Gastroesophageal sphincter (tissue), 3 donors: ENCODE results near the gene RAD9A.

Experiments used
- EP300 ChIP-seq: sonication (generic); formaldehyde crosslinking; IDR thresholded peaks from one replicate; pipeline ENCODE4 v1.6.1; 2017; ENCODE audit warnings: antibody characterized with exemption, mild to moderate bottlenecking
- POLR2A ChIP-seq, 2 donors: fragments of 450-650 bp; IDR thresholded peaks; one replicate each; pipeline ENCODE4 v1.6.1; 2017; ENCODE audit warnings: antibody characterized with exemption in 2 of 2, mild to moderate bottlenecking in 2 of 2, moderate library complexity in 1 of 2
- POLR2AphosphoS5 ChIP-seq: sonication (generic); formaldehyde crosslinking; IDR thresholded peaks from one replicate; pipeline ENCODE4 v1.6.1; 2017; ENCODE audit warnings: antibody characterized with exemption
- TF ChIP-seq, protein P1 (sequence below), 4 experiments: fragments of 200-600 bp in 2 of 4; fragments of 450-650 bp in 2 of 4; sonication (generic) in 1 of 4; IDR thresholded peaks; one replicate each; pipeline ENCODE4 v1.5.1; 2017 to 2019; ENCODE audit warnings: antibody characterized with exemption in 4 of 4, mild to moderate bottlenecking in 2 of 4, moderate library complexity in 2 of 4

DNA sequence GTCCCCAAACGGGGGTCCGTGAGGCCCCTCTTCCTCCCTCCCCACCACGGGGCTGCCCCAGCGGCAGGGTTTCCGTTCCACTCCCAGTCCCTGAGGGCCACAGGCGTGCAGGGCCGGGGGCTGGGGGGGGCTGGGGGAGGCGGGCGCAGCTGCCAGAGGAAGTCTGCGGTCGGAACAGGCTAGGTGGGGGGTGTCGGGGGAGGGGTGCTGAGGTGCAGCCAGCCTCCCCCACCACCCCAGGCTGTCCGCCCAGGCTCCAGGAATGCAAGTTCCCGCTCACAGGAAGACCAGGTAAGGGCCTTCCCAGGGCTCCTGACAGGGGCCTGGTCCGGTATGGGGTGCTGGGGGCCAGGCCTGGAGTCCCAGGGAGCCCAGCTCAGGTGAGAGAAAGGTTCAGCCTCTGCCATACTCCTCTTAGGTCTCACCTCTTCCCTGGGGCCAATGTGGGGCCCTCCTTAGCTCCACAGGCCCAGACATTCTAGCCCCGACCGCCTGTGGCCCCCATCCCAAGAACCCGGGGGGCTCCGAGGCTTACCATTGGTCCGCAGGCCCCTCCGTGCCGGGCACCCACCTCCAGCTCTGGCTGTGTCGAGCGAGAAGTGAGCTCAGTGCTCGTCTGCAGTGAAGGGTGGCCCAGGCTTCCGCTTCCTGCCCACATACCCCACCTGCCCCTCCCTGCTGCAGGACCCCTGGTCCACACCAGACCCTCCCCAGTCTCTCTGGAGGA, 45.5 kb downstream of the RAD9A start, which contains the start of gene PTPRCAP:
- TF ChIP-seq, protein P1, sequence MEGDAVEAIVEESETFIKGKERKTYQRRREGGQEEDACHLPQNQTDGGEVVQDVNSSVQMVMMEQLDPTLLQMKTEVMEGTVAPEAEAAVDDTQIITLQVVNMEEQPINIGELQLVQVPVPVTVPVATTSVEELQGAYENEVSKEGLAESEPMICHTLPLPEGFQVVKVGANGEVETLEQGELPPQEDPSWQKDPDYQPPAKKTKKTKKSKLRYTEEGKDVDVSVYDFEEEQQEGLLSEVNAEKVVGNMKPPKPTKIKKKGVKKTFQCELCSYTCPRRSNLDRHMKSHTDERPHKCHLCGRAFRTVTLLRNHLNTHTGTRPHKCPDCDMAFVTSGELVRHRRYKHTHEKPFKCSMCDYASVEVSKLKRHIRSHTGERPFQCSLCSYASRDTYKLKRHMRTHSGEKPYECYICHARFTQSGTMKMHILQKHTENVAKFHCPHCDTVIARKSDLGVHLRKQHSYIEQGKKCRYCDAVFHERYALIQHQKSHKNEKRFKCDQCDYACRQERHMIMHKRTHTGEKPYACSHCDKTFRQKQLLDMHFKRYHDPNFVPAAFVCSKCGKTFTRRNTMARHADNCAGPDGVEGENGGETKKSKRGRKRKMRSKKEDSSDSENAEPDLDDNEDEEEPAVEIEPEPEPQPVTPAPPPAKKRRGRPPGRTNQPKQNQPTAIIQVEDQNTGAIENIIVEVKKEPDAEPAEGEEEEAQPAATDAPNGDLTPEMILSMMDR (IDR thresholded peaks at IDR 0.05), result no peak
- no peak for TF ChIP-seq POLR2AphosphoS5
- TF ChIP-seq EP300, result no peak
- peak in 1 of 2 donors; percentile 6 for TF ChIP-seq POLR2A (IDR thresholded peaks at IDR 0.05)
